ENCODE data around the gene LTA4H.
"Not testable (repeated sequence)": the region's sequence is repeated elsewhere in the genome, so short reads cannot be mapped to it uniquely, and the experiment has no call there.

The LTA4H gene

DNA sequence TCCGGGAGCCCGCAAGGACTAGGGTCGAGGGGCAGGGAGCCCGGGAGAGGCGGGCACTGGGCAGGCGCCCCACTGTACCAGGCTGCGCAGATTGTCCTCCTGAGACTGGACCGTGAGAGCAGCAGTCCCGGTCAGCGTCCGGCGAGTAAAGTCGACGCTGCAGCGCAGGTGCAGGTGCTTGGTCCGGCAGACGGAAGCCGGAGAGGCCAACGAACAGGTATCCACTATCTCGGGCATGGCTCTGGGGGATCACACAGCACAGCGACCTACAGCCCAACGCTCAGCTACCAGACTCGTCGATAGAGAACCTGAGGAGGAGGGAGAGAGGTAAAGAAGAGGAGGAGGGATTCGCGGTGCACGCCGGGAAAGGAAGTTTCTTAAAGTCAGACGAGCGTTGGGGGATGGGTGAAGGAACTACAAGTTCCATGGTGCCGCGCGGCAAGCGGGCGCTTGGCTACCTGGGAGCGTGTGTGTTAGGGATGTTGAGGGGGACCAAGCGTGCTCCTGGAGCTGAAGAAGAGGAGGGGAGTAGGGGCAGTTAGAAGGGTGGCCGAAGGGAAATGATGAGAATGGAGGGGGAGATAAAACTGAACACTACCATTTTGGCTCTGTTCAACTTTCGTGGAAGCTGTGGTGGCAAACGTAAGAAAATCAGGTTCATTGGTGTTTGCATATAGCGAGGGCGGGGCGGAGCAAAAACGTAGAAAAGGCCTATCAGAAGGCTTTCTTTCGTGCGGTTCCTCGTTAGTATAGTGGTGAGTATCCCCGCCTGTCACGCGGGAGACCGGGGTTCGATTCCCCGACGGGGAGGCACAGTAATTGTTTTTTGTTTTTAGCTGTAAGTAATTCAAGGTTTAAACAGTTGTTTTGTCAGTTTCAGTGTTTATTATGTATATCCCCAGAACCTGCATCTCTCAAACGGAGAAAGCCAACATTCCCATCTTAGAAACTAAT, at the start of gene LTA4H:
TSS of gene LTA4H (minus strand) at position 305 of the 954 bp plus-strand sequence. CDS start at position 237, 68 bp downstream.
- peak; percentile 94 to 96 for DNase-seq

DNA sequence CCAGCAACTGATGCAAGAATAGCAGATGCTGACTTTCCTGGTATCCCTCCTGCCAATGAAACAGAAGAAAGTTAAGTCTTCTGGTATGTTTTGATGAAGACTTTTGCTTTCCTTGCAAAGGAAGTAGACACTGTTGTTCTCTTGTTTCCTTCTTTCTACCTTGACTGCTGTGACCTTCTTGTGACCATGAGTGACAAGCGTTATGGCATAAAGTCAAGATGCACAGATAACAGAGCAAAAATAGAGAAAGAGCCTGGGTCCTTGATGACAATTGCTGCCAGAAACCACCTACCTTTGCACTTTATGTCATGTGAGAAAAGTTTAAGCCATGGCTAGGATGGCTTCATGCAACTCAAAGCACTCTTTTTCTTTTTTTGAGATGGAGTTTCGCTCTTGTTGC, 49.2 kb upstream of the LTA4H start:
- DNase-seq: no peak

DNA sequence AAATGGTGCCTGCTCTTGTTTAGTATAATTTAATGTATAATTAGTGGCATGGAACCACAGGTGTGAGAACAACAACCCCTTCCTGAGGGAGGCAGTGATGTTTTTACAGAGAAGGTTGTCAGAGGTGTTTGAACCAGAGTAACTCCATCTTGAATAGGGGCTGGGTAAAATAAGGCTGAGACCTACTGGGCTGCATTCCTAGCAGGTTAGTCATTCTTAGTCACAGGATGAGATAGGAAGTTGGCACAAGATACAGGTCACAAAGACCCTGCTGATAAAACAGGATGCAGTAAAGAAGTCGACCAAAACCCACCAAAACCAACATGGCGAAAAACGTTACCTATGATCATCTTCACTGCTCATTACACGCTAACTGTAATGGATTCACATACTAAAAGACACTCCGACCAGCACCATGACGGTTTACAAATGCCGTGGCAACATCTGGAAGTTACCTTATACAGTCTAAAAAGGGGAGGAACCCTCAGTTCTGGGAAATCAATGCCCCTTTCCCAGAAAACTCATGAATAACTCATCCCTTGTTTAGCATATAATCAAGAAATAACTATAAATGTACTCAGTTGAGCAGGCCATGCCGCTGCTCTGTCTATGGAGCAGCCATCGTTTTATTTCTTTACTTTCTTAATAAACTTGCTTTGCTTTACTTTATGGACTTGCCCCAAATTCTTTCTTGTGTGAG, 47.8 kb upstream of the LTA4H start:
- DNase-seq: no peak

DNA sequence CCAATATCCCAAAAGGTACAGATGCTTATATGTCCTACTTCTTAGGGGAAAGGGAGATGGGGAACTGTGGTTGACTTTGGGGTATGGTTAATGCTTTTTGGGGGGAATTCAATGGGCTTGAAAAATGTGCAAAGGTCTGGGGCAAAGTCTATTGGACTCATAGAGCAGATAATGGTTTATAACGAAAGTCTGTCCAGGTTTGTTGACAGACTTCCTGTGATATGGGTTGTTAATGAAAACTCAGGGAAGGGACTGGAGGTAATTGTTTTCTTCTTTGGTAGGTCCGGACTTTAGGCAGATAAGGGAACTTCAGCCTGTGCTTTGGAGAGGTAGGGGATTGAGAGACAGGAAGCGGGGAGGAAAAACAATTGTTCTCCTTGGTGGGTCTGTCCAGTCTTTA, 46.2 kb upstream of the LTA4H start:
- no peak for DNase-seq

DNA sequence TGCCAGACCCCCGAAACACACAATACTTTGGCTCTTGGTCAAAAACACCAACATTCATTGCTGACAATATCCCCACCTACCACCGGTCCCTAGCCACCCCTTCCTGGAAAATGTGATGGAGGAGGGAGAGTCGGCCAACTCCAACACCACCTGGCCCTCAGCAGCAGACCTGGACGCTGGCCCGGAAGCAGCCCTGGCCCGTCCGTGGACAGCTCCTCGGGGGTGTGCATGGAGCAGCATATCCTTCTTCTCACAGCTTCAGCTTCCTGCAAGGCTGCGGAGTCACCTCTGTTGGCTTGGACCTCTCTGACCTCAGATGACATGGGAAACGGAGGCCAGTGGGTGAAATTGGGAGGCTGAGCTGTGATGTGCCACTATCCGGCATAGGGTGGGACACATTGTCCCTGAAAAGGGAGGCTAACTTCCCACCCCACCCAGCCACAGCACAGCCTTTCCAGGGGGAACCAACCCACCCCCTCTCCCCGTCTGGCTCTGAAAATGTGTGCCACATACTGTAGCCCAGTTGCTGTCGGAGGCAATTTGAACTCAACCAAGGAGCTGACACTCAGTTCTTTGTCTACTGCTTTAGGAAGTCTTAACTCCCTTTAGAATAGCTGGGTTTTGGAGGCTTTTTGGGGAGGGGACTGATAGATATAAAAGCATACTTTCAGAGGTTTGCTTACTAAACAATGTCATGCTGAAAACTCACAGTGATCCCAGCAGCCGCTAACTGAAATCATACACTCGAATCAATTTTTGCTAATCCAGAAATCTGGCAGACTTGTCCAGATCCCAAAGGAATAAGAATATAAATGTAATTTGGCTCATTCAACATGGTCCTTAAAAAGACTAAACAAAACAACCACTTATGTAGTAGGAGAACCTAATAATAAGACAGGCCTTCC, 43.1 kb upstream of the LTA4H start:
- DNase-seq: no peak

DNA sequence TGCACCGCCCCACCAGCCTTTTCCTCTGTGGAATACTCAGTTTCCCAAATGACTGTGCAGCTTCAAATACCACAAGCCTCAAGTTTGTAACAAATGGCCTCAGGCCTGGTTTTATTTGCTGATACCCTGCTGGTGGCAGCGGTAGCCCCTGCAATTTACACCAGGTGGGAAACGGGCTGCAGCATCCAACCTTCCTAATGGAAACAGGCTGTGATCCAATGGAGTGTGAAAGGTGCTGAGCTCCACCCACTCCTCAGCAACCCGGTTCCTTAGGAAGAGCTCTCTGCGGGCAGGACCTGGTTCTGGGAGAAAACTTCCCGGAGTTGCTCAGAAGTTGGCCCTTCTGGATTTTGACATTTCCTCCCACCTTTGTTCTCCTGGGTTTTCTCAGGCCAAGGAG, 41.7 kb upstream of the LTA4H start:
- DNase-seq: no peak

DNA sequence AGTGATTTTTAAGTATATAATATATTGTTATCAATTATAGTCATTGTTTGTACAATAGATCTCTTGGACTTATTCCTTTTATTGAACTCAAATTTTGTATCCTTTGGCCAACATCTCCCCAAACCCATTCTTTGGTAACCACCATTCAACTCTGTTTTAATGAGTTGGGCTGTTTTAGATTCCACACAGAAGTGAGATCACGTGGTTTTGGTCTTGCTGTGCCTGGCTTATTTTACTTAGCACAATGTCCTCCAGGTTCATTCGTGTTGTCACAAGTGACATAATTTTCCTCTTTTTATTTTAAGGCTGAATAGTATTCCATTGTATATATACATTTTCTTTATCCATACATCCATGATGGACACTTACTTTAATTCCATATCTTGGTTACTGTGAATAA, 40.2 kb upstream of the LTA4H start:
- no peak for DNase-seq

DNA sequence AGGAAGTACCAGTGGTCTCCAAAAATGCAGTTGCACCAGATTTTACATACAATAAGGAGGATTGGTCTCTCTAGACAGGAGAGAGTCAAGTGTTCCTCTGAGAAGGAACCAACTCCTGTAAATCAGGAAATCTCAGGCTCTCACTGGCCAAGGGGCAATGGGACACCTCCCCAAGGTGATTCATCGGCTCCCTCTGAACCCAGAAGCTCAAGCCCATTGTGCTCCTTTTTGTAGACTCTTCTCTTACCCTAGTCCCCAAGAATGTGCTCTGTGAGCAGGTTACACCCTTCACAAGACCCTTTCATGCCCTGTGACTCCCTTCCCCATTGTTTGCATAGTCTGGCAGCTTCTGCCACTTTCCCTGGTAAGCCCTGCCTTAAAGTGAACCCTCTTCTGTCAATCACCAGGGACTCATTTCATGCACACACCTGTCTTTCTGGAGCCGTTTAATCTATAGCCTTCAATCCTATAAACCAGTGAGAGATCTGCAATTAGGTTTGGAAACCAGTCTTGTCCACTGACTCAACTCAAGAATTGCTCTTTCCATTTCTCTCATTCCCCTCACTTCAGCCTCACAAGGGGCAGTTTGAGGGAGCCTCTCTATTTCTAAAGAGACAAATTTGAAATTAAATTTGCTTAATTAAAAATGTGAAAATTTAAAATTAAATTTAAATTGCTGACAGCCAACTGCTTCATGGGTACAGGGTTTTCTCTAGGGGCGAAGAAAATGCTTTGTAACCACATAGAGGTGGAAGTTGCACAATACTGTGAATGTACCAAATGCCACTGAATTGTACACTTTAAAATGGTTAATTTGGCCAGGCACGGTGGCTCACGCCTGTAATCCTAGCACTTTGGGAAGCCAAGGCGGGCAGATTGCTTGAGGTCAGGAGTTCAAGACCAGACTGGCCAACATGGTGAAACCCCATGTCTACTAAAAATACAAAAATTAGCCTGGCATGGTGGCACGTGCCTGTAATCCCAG, 38.3 kb upstream of the LTA4H start:
- DNase-seq: no peak

DNA sequence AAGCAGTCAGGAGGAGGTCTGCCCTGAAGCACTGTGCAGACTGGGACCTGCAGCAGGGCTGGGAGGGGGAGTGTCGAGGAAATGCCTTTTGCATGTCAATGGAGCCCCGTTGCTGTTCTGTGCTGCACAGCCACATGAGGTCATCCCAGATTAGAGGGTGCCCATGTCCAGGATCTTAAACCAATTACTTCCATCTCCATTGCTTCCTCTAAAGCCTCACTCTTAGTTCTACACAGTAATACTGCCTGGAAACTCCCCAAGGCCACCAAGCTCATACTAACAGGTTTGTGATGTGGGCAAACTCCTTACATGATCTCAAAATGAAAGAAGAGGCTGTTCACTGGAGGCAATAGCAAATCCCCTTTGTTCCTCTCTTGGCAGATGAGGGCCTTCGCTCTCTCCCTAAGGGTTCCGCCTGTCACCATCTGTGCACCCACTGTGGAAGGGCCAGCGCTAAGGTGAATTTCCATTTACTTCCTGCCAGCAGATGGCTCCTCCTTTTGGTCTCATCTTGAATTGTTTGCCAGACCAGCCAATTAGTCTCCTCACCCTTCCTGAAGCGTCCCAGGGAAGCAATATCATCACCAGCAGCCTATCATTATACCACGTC, 35.4 kb upstream of the LTA4H start:
- DNase-seq: no peak

DNA sequence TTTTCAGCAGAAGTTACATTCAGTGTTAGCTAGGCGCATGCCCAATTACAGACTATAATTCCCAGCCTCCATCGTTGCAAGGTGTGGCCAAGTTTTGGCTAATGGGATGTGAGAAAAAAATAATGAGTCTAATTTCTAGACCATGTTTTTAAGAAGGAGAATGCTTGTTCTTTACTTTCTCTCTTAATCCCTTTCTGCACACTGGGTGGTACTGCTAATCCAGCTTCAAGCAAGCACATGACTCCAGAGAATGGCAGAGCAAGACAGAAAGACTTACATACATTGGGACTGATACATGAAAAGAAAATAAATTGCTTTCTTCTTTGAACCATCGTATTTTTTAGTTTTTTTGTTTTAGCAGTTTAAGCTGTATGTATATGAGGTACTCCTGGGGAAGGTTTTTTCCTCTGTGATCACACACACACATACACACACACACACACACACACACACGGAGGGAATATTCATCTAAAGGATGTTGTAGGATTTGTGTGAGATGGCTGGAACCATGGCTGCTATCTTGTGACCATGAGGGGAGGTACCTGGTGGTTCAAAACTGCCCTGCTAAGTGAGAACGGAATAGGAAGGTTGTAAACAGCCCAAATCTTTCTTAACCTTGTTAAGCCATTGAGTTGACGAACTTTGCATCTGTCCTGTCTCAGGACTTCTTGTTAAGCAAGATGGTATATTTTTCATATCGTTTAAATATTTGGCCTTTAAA, 34.3 kb upstream of the LTA4H start:
- no peak for DNase-seq

DNA sequence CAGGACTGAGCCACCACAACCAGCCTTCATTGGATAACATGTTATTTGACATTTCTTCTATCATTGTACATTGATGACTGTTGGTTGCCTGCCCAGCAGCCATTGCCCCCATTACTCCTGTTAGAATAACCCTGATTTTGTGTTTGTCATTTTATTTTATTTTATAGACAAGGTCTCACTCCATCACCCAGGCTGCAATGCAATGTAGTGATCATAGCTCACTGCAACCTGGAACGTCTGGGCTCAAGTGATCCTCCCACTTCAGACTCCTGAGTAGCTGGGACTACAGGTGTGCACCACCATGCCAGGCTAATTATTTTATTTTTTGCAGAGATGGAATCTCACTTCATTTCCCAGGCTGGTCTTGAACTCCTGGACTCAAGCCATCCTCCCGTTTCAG, 33.2 kb upstream of the LTA4H start:
- DNase-seq: no peak

DNA sequence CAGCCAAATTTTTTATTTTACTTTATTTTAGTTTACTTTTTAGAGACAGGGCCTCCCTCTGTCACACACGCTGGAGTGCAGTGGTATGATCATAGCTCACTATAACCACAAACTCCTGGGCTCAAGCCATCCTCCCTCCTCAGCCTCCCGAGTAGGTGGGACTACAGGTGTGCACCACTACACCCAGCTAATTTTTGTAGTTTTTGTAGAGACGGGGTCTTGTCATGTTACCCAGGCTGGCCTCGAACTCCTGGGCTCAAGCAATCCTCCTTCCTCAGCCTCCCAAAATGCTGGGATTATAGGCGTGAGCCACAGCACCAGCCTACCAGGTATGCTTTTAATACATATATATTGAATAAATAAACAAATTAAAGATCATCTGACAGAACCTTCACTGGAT, 32.7 kb upstream of the LTA4H start:
- no peak for DNase-seq

DNA sequence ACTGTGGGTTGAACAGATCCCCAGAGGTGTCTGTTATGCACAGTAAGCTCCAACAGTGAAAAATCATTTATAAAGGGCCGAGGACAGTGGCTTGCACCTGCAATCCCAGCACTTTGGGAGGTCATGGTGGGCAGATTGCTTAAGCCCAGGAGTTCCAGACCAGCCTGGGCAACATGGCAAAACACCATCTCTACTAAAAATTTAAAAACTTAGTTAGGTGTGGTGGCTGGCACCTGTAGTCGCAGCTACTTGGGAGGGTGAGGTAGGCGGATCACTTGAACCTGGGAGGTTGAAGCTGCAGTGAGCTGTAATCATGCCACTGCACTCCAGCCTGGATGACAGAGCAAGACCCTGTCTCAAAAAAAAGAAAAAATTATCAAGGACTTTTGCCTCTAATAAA, 30.4 kb upstream of the LTA4H start:
- DNase-seq: not testable (repeated sequence)

DNA sequence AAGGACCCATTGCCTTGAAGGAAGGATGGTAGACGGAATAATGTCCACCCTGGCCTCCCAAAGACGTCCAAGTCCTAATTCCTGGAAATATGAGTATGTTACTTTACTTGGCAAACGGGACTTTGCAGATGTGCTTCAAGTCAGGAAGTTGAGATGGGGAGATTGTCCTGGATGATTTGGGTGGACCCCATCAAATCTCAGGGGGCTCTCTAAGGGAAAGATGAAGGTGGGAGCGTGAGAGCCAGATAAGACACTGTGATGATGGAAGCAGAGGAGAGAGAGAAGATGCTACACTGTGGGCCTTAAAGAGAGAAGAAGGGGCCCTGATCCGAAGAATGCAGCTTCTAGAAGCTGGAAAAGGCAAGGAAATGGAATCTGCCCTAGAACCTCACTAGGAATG, 29.6 kb upstream of the LTA4H start:
- no peak for DNase-seq

DNA sequence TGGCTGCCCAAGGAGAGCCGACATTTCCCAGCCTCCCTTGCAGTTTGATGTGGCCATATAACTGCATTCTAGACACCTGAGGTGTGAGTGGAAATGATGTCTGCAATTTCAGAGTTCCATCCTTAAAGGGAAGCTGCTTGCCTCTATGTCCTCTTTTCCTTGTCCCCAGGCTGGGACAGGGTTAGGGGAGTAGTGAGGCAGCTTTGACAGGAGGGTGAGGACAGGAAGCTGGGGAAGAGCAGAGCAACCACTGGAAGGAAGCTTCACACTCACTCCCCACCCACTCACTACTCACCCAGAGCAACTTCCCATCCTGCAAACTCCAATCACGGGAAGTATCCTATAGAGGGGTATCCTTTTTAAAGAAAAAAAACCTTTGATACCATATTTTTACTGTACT, 28.9 kb upstream of the LTA4H start:
- no peak for DNase-seq

DNA sequence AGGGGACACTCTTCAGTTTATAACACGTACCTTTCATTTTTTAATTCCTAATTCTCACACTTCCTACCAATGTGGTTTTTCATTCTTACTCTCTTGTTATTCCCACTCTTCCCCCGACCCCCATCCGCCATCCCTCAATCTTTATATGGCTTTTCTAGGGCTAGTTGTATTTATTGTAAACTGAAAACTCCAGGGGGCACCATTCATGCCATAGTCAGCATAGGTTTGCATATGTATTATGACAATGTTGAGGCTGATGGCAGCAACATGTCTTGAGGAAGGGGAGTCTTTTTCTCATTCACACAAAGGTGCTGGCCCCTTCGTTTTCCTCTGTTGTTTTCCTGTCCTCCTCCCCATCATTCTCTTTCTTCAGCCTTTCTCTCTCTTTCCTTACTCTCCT, 27.7 kb upstream of the LTA4H start:
- no peak for DNase-seq

DNA sequence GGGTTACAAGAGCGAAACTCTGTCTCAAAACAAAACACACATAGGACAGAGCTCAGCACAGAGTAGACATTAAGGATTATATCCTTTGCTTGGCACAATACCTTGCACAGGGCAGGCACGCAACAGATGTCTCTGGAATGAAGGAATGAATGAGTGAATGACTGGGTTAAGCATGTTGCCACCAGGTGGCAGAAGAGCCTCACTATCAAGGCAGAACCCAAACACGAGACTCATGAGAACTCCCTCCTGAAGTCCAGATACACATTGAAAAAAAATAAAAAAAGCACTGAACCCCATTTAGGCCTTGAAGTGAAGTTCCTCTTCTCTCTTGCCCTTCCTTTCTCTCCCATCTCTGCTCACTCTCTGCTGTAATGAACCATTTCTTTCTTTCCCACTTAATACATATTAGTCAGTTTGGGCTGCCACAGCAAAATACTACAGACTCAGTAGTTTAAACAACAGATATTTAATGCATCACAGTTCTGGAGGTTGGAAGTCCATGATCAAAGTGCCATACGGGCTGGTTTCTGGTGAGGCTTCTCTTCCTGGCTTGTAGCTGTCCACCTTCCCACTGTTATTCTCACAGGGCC, 26.6 kb upstream of the LTA4H start:
- peak; percentile 76 to 83 for DNase-seq

DNA sequence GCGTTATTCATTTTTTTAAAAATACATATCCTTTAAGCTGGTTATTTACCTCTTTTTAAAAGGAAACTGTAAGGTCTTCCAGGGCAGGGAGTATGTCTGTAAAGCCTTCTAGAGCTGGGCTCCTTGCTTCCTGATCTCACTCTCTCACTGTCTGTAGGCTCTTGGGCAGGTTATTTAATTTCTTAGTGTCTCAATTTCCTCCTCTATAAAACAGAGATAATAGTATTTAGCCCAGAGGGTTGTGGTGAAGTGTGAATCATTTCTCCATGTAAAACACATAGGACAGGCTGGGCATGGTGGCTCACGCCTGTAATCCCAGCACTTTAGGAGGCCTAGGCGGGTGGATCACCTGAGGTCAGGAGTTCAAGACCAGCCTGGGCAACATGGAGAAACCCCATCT, 25.9 kb upstream of the LTA4H start:
- no peak for DNase-seq

DNA sequence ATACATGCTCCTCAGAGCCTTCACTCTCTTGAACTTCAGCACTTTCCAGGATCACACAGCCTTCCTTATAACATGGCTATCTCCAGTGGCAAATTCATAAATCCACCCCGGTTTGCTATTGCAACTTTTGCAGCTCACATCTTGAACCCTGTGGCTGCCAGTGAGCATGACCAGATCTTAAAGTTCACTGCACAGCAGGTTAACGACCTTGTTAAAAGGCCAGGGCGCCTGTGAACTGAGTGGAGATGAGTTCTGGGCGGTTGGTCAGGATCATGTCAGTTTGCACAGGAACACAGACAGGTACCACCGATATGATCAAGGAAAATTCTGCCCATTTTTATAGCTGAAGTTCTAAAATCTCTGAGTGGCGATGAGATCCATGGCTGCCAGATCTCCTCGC, 24.7 kb upstream of the LTA4H start:
- no peak for DNase-seq

DNA sequence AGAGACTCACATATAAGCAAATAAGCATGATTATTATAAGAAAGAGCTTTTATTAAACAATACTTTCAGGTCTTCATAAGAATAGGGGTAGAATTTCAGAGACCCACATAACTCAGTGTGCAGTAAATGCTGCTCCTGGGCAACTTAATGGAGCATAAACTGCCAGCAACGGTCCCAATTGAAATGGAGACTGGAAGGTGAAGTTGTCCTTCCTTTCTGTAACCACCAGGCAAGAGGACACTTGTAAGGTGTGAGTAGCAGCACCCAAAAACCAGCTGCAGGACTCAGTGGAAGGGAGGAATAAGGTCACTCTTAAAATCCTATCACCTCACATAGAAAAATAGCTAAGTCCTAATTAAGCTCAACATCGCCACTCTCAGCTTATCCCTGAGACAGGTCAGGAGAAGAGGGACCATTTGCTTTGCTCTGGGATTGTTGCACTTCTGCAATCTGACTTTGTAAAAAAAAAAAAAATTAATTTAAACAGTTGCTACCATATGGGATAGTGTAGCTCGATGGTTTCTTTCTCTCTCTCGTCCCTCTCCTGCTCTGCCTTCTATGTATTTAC, 22.7 kb upstream of the LTA4H start:
- no peak for DNase-seq
